HepG2 (cell line): ENCODE measurements around the gene SIRT5.

Experiments used
- CREM ChIP-seq, 2 experiments: sonication (generic) in 1 of 2; formaldehyde crosslinking in 1 of 2; IDR thresholded peaks; 2 replicates each; pipeline versions ENCODE4 v1.4.0 to v1.6.1; 2016 to 2020; ENCODE audit warnings: antibody characterized with exemption in 1 of 2, mild to moderate bottlenecking in 1 of 2, missing genetic modification reagents in 1 of 2
- HOXA9 ChIP-seq: sonication (generic); formaldehyde crosslinking; IDR thresholded peaks from 2 replicates; pipeline ENCODE4 v1.8.1; 2022; ENCODE audit warnings: missing genetic modification reagents, mild to moderate bottlenecking, moderate library complexity, borderline replicate concordance
- POLR2A ChIP-seq, 2 experiments: IDR thresholded peaks; 2 replicates each; pipeline ENCODE4 v1.6.1; 2011; ENCODE audit warnings: low read depth in 2 of 2, low read length in 2 of 2, mild to moderate bottlenecking in 1 of 2, moderate library complexity in 1 of 2; ENCODE audit not compliant: insufficient read depth in 1 of 2
- POLR2AphosphoS5 ChIP-seq: IDR thresholded peaks from 2 replicates; pipeline ENCODE4 v1.6.1; 2012; ENCODE audit warnings: low read depth, low read length
- ZKSCAN8 ChIP-seq: IDR thresholded peaks from 2 replicates; pipeline ENCODE4 v1.6.1; 2016; ENCODE audit warnings: borderline replicate concordance, missing genetic modification reagents, missing compliant biosample characterization
- ZNF317 ChIP-seq: sonication (generic); formaldehyde crosslinking; IDR thresholded peaks from 2 replicates; pipeline ENCODE4 v1.5.0; 2020; ENCODE audit warnings: mild to moderate bottlenecking, missing genetic modification reagents
- TF ChIP-seq, protein P1 (sequence below): sonication (generic); formaldehyde crosslinking; IDR thresholded peaks from 2 replicates; pipeline ENCODE4 v1.5.0; 2020; ENCODE audit warnings: mild to moderate bottlenecking, missing genetic modification reagents, moderate library complexity
- TF ChIP-seq, protein P2 (sequence below): sonication (generic); formaldehyde crosslinking; IDR thresholded peaks from 2 replicates; pipeline ENCODE4 v1.4.0; 2020; ENCODE audit warnings: missing genetic modification reagents

DNA sequence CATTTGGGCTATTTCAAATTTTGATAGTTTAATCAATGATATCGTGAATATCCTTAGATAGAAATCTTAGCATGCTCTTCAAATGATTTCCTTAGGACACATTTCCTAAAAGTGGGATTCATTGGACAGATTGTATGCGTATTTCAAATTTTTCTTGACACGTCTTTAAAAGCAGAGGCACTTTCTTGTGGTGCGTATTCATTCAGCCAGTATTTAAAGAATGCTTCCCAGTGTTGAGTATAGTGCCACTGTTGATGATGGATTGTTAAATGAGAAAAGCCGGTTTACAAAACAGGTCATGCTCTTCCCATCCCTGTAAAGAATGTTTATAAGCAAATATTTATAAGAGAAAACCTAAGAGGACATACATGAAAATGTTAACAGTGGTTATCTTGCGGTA is 25.6 kb downstream of the SIRT5 start:
- TF ChIP-seq, protein P1, sequence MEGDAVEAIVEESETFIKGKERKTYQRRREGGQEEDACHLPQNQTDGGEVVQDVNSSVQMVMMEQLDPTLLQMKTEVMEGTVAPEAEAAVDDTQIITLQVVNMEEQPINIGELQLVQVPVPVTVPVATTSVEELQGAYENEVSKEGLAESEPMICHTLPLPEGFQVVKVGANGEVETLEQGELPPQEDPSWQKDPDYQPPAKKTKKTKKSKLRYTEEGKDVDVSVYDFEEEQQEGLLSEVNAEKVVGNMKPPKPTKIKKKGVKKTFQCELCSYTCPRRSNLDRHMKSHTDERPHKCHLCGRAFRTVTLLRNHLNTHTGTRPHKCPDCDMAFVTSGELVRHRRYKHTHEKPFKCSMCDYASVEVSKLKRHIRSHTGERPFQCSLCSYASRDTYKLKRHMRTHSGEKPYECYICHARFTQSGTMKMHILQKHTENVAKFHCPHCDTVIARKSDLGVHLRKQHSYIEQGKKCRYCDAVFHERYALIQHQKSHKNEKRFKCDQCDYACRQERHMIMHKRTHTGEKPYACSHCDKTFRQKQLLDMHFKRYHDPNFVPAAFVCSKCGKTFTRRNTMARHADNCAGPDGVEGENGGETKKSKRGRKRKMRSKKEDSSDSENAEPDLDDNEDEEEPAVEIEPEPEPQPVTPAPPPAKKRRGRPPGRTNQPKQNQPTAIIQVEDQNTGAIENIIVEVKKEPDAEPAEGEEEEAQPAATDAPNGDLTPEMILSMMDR (CRISPR knock-in tag) = no peak
- TF ChIP-seq ZNF317 = no peak
- no peak for TF ChIP-seq CREM (IDR thresholded peaks at IDR 0.05)
- TF ChIP-seq CREM (CRISPR knock-in tag; IDR thresholded peaks at IDR 0.05) = no peak
- TF ChIP-seq, protein P2, sequence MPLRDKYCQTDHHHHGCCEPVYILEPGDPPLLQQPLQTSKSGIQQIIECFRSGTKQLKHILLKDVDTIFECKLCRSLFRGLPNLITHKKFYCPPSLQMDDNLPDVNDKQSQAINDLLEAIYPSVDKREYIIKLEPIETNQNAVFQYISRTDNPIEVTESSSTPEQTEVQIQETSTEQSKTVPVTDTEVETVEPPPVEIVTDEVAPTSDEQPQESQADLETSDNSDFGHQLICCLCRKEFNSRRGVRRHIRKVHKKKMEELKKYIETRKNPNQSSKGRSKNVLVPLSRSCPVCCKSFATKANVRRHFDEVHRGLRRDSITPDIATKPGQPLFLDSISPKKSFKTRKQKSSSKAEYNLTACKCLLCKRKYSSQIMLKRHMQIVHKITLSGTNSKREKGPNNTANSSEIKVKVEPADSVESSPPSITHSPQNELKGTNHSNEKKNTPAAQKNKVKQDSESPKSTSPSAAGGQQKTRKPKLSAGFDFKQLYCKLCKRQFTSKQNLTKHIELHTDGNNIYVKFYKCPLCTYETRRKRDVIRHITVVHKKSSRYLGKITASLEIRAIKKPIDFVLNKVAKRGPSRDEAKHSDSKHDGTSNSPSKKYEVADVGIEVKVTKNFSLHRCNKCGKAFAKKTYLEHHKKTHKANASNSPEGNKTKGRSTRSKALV (CRISPR knock-in tag) = no peak
- TF ChIP-seq POLR2AphosphoS5 = no peak
- no peak for TF ChIP-seq HOXA9
- no peak for TF ChIP-seq ZKSCAN8
- no peak for TF ChIP-seq POLR2A (IDR thresholded peaks at IDR 0.05; ENCODE audit: insufficient read depth in 1 of 2, low read depth in 2 of 2, low read length in 2 of 2)
